DMS153 (cell line): ENCODE results near the gene PLXDC1.
"Not testable (repeated sequence)": the region's sequence is repeated elsewhere in the genome, so short reads cannot be mapped to it uniquely, and the experiment has no call there.

Experiments used
- DNase-seq: peaks from one replicate; lab custom pipeline; 2025; lab: John Stamatoyannopoulos, UW

Gene PLXDC1

DNA sequence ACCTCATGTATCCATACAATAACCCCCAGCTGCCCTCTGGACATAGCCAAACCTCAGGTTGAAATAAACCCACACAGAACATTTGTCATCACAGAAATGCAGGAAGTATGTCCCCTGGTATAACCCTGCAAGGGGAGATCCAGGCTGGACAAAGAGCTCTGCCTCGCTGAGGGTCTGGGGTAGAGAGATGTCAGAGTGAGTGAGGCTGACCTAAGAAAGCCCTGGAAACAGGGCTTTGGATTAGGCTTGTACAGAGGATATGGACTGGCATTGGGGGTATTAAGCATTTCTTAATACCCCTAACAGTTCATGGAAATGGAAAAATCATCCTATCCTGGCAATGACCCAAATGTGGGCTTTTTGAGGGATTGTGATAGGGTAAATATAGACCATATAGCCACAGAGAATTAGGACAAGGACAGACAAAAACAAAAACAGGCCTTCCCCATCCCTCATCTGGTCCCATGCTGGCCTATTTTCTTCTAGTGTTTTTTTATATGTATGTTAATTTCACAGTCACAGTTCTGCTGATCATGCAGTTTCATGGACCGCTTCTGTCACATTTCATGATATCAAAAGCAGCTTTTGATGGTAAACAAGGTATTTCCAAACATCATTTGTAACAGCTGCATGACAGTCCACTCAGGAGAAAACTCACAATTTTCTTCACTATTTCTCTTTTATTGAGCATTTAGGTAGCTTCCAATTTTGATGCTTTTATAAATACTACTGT is 26.1 kb downstream of the PLXDC1 start:
- no peak for DNase-seq

DNA sequence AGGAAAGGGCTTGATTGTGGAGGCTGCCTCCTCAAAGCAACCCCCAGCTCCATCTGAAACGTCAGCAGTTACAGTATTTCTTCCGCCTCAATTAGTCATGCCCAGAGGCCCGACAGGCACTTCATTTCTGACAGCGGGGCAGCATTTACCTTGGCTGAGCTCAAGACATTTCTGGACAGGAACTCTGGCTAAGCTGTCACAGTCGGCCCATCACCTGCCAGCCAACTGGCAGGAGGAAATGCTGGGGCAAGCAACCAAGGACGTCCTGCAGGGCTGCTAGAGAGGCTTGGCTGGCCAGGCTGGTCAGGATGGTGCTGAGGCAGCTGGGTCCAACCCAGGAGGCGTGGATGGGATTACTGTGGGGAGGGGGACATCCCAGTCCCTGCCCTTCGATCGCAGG is 27.8 kb downstream of the PLXDC1 start:
- DNase-seq = no peak

DNA sequence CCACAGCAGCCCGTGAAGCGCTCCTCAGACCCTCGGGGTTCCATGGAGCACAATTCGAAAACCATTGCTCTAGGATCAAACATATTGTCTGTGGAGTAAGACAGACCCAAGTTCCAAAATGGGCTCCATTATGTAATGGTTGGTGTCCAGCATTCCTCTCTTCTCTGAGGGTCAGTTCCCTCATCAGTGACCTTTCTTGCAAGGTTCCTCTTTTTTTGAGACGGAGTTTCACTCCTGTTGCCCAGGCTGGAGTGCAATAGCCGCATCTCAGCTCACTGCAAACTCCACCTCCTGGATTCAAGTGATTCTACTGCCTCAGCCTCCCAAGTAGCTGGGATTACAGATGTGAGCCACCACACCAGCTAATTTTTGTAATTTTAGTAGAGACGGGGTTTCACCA is 28.4 kb downstream of the PLXDC1 start:
- no peak for DNase-seq

DNA sequence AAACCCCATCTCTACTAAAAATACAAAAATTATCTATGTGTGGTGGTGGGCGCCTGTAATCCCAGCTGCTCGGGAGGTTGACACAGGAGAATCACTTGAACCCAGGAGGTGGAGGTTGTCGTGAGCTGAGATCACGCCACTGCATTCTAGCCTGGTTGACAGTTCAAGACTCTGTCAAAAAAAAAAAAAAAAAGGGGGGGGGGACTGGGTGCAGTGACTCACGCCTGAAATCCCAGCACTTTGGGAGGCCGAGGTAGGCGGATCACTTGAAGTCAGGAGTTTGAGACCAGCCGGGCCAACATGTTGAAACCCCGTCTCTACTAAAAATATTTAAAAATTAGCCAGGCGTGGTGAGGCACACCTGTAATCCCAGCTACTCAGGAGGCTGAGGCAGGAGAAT is 29.5 kb downstream of the PLXDC1 start:
- DNase-seq = not testable (repeated sequence)

DNA sequence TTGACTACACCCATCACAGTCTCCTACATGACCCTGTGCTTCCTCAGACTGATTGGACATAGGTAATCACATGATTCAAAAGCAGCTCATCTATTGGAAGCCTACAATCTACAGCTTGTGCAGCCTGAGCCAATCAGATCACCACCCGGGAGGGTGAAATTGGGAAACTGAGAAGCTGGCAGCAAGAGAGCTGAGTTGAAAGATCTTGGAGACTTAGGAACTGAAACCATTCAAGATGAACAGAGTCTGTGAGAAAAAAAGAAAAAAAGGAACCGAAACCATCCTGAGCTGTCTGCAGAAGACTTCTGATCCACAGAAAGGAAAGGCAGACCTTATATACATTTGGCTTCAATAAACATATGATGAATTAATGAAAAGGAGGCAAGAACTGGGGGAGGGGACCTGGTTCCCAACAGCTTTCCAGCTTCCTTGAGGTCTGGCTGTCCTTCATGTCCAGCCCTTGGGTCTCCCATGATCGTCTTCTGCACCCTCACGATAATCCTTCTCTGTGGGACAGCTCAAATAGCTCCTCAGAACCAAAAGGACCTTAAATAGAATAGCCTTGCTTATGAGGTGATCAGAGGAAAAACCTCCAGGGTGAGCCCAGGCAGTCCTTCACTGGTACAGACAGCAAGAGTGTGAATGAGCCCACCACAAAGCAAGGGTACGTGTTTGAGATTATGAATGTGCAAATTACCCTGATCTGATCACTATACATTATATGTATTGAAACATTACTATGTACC is 32.6 kb downstream of the PLXDC1 start:
- DNase-seq = no peak

DNA sequence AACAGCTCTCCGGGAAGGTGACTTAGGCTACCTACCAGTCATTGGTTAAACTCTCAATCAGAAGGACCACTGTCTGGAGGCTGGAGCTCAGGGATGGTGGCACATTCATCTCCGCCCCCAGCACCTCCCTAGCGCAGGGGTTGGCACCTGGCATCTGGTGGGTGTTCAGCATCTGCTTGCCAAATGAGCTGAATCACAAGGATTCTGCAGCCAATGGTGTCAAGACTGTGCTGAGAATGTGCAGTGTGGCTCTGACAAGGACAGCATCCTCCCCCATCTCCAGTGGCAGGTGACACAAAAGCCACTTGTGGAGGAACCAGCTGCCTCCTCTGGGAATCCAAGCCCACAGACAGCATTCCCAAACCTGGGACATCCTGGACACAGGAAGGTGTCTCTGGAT is 35.2 kb downstream of the PLXDC1 start:
- no peak for DNase-seq

DNA sequence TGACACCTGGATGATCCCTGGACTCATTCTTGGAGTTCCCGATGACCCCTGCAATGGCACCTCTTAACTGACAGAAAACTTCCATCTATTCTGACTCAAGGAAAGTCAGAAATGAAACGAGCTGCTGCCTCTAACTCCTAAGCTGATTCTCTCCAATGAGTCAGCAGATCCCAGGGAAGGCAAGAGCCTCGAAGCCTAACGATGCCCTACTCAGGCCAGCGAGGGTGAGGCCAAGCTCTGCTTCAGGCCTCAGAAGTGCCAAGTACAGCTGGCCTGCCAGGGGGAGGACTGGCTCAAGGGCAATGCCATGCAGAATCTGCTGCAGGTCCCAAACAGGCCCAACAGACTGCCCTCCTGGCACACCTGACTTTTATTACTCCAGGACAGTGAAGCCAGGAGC is 36.3 kb downstream of the PLXDC1 start:
- no peak for DNase-seq

DNA sequence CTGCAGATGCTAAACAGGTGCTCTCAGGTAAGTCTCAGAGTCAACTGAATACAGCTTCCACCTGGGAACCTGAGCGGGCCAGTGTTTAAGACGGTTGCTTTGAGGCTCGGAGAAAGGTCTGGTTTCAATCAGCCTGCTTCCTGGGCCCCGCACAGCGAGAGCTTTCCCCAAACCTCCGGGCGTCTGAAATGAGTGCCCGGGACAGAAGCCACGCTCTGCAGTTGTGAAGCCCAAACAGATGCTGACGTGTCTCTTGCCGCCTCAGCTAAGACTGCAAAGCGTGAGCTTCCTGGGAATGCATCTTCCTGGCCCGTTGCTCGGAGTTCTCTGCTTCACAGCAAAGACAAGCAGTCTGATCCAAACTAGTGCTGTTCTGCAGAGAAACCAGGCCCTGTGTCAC is 36.7 kb downstream of the PLXDC1 start:
- no peak for DNase-seq

DNA sequence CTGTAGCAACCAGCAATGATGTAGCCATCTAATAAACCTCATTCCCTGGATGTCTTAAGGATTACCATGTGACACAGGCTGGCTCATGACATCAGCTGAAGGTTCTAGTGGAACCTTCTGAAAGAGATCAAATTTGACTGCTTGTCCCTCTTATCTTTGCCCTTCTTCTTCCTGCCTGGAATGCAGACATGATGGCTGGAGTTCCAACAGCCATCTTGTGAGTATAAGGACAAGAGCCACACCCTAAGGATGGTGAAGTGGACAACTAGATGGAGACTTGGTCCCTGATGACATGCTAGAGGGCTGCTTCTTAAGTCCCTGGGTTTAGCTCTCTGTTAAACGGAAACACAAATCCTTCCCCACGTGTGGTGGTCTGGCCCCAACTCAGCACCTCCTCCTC is 37.6 kb downstream of the PLXDC1 start:
- no peak for DNase-seq

DNA sequence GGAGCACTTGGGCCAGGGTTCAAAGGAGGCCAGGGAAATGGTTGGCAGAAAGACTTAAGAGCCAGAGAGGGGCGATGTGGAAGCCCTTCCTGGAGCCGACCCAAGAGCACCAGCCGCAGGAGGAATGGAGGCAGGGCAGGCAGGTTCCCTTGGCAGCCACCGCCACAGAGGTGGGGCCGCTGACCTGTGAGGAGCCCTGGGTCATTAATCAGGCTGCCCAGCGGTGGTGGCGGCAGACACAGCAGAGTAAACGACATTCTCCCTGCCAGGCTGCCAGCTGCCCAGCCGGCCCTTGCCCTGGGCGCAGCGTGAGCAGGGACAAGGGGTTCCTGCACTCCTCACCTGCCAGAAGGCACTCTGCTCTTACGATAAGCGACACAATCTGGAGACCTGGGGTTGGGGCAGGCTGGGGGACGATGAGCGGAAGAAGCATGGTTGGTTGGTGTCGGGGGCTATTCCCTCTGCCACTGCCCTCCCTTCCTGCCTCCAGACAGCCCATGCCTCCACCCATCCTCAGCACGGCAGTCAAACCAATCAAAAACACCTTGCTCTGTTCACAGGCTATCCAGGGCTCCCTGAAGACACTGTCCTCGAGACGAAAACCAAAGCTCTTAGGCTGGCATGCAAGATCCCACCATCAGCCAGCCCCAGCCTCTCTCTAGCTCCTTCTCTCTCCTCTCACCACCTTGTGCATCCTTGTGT is 40.9 kb downstream of the PLXDC1 start:
- no peak for DNase-seq

DNA sequence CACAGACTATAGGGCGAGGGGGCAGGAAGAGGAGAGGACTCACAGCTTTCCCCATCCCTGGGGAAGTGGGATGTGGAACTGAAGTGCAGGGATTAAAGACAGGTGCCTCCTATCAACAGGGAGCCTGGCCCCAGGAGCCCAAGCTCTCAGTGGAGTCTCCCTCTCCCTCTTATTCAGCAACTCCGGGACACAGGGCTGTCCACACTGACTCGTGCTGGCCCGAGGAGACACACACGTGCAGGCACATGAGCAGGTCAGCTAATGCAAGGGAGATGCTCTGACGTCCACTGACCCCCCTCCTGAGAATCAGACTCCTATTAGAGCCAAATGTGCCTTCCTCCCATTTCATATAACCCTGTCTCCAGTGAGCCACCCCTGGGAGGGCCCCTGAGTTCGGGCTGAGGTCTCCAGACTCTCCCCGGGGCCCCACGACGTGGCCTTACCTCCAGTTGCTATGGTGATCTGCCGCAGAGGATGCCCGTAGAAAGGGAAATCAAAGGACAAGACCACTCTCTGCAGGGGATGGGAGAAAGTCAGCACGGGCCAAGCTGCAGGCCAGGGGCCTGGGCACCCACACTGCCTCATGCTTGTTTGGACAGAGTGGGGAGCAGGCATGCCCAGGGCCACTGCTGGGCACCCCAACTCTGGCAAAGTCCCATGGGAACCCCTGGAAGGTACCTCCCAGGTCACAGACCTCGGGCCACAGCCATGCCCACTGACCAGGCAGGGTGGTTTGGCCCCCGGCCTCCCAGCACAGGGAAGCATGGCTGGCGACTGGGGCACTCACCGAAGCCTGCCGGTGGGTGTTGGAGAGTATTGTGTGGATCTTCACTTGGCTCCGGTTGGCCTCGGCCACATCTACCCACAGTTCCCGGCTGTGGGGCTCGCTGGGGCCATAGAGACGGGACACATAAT is 42.7 kb downstream of the PLXDC1 start:
- no peak for DNase-seq

DNA sequence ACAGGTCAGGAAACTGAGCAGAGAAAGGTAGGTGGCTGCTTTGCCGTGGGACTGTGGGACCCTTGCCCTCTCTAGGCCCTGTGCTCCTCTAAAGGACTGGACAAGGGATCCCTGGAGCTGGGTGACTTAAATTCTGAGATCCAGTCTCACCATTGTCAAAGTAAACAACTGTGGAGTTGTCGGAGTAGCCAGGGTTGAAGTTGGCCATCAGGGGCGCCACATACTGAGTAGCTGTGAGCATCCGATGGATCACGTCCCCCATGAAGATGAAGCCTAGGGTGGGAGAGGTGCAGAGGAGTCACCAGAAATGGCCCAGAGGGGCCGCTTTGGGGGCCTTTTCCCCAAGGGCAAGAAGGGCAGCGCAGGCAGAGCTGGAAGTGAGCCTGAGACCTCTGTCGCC is 43.5 kb downstream of the PLXDC1 start:
- no peak for DNase-seq

DNA sequence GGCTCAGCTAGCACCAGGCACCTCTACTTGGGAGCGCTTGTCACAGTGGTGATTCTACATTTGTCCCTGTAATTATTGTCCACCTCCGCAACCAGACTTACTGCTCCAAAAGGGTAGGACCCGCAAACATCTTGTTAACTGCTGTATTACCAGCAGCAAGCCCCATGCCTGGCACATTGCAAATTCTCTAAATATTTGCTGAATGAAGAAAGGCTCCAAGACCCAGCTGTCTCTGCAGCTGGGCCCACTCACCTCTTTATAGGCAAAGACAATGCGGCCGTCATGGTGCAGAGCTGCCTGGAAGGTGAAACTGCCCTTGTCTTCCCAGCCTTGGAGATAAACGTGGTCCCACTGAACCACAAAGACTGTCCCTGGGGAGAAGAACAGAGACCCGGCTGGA is 44.3 kb downstream of the PLXDC1 start:
- DNase-seq = no peak

DNA sequence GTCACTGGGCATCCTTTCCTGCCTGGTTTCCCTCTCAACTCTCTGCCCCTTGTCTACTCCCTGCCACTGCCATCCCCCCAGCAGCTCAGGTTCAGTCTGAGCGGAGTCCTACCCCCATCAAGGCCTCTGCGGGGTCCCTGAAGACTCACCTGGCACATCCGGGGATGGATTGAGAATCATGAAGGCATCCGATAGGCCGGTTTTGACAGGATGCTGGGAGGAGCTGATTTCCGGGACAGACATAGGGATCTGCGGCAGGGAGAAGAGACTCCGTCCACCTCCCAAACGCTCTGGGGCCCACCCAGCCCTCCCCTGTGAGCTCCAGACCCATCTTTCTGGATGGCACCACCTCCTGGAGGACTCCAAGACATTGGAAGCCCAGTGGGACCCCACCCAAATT is 45.7 kb downstream of the PLXDC1 start:
- no peak for DNase-seq

DNA sequence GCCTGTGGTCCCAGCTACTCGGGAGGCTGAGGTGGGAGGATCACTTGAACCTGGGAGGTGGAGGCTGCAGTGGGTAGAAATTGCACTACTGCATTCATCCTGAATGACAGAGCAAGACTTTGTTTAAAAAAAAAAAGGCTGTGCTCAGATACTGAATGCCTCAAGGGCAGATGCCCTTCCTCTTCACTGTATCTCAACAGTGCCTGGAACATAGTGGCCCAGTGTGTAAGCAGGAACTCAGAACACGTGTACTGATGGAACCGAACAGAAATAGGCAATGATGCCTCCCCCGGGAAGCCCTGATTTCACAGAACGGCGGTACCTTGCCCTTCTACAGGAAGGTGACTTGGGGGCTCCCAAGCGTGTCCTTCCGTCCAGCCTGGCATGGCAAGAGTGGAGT is 46.8 kb downstream of the PLXDC1 start:
- no peak for DNase-seq

DNA sequence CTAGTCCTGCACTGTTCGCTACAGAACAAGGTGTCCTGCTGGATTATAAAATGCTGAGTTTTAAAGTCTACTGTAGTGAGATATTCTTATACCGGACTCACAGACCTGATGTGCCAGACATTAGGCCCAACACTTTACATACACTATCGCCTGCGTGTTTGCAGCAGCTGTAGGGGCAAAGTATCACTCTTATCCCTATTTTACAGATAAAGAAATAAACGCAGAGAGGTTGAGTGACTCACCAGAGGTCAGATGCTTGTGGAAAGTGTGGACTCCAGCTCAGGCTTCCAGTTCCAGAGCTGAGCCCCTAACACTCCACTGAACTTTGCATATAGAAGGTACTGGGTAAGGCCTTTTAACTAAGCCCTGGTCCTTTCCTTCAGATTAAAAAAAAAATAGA is 47.4 kb downstream of the PLXDC1 start:
- no peak for DNase-seq

DNA sequence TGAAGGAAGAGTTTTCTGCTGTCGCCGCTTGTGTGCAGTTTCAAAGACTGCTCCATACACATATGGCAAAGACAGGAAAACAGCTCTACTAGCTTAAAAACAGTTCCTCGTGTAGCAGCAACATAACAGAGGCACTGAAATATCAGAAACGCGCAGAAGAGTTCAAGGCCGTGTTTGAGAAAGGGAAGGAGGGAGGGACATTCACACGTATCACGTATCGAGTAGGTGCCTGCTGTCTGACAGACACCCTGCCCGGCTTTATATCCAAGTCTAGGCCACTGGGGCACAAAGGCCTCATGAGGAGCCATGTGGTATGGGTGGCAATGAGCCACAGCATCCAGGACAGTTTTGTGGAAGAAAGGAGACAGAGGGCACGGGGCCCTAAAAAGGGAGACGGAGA is 50.3 kb downstream of the PLXDC1 start:
- no peak for DNase-seq

DNA sequence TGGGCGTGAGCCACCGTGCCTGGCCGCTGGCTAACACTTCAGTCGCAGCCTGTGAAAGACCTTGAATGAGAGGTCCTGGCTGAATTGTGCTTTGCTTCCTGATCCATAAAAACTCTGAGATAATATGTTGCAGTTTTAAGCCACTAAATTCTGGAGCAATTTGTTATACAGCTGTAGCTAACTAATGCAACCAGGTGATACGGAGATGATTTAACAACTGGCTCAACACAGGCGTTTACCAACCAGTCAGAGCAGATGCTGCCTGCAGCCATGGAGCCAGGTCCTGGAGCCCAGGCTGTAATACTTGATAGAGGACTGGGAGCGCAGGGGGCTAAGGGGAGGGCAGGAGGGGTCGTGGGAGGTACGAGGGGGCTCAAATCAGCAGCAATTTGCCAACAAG is 50.9 kb downstream of the PLXDC1 start:
- no peak for DNase-seq

DNA sequence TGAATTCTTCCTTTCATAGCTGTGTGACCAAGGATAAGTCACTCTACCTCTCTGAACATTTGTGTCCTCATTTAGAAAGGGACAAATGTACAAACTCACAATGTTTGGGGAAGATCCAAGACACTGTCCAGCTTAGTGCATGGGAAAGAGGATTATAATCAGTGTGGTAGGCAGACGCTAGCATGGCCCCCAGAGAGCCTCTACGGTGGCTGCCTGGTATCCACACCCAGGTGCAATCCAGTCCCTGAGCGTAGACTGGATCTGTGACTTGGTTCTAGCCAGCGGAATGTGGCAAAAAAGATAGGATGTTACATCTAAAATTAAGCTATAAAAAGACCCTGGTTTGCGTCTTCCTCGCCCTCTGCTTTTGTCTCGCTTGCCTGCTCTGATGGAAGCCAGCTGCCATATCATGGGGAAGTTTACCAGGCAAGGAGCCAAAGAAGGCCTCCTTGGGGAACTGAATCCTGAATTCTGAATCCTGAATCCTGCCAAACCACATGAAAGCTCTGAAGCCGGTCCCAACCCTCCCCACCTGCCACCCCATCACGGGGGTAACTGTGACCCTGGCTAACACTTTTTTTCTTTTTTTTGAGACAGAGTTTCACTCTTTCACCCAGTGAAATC is 51.7 kb downstream of the PLXDC1 start:
- no peak for DNase-seq

DNA sequence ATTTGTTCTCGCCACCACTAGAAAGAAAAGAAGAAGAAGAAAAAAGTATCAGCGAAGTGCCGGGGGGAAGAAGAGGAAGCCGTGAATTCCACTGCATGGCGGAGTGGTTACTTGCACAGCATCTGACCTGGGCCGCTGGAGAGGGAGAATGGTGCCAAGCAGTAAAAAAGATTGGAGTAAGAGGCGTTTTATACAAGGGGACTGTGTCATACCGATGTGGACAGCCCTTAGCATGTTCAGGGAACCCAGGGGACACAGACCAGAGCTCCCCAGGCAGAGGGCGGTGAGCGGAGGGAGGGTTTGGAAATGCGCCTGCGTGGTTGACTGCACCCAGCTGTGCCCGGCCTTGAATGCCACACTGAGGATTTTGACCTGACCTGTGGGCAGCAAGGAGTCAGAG is 52.8 kb downstream of the PLXDC1 start:
- no peak for DNase-seq

DNA sequence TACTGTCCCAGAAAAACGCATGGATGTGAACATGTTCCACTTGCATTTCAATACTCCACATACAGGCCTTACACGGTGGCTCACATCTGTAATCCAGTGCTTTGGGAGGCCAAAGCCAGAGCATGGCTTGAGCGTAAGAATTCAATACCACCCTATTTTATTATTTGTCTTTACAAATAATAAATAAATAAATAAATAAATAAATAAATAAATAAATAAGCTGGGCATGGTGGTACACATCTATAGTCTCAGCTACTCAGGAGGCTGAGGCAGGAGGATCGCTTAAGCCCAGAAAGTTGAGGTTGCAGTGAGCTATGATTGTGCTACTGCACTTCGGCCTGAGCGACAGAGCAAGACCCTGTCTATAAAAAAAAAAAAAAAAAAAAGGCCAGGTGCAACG is 53.9 kb downstream of the PLXDC1 start:
- DNase-seq = no peak

DNA sequence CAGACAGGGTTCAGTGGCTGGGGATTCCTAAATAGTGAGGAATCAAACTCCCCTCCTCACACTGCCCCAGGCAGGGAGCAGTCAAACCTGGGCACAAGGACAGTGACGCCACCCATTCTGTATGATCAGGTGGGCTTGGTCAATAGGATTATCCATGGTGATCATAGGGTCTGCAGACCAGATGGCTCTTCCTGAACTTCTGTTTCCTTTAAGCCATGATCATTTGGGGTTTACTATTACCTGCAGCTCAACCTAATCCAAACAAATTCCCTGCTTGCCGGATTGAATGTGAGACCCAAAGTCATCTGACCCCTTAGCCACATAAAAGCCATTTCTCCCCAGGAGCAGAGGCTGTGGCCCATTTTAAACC is 54.3 kb downstream of the PLXDC1 start:
- no peak for DNase-seq
